IMR-90 (cell line): ENCODE results near the gene KIRREL1.

Experiments used
- CEBPB ChIP-seq: IDR thresholded peaks from 2 replicates; pipeline ENCODE4 v1.6.1; 2012; ENCODE audit warnings: low read depth, low read length, improper control_type of control experiment
- CHD1 ChIP-seq: IDR thresholded peaks from 2 replicates; pipeline ENCODE4 v1.6.1; 2012; ENCODE audit warnings: low read depth, low read length, improper control_type of control experiment
- CTCF ChIP-seq: conservative IDR thresholded peaks from 2 replicates; pipeline ENCODE4 v1.5.1; 2012; ENCODE audit warnings: mild to moderate bottlenecking, low read depth, low read length, improper control_type of control experiment
- FOS ChIP-seq: fragments of 150-350 bp; IDR thresholded peaks from 2 replicates; pipeline ENCODE4 v1.6.1; 2016; ENCODE audit warnings: low read depth, low read length
- MAZ ChIP-seq: IDR thresholded peaks from 2 replicates; pipeline ENCODE4 v1.6.1; 2012; ENCODE audit warnings: low read depth, mild to moderate bottlenecking, low read length, improper control_type of control experiment, moderate library complexity, borderline replicate concordance
- POLR2A ChIP-seq: IDR thresholded peaks from 2 replicates; pipeline ENCODE4 v1.6.1; 2012; ENCODE audit warnings: mild to moderate bottlenecking, low read depth, low read length
- RAD21 ChIP-seq: IDR thresholded peaks from 2 replicates; pipeline ENCODE4 v1.6.1; 2012; ENCODE audit warnings: low read length, improper control_type of control experiment
- RCOR1 ChIP-seq: IDR thresholded peaks from 2 replicates; pipeline ENCODE4 v1.6.1; 2012; ENCODE audit warnings: mild to moderate bottlenecking, low read length, improper control_type of control experiment; ENCODE audit not compliant: insufficient replicate concordance

- TF ChIP-seq CTCF (no peak), POLR2A (no peak), RCOR1 (no peak), FOS (no peak), CHD1 (no peak), RAD21 (no peak), MAZ (no peak), CEBPB (no peak)
These were observed 108.0 kb downstream of the KIRREL1 start for GRCh38 chr1:158101455-158101854.
